Measurements from ENCODE around the gene LSAMP. TPM values are rescaled to one million over a fixed set of nuclear protein-coding genes. Genes with fewer than 3 reads are reported as not detected.
"Not testable (repeated sequence)": the region's sequence is repeated elsewhere in the genome, so short reads cannot be mapped to it uniquely, and the experiment has no call there.

The LSAMP gene
- total RNA-seq, 4 donors from 2014 or later, result 4.3 to 5.2 (median 5.0) TPM

DNA sequence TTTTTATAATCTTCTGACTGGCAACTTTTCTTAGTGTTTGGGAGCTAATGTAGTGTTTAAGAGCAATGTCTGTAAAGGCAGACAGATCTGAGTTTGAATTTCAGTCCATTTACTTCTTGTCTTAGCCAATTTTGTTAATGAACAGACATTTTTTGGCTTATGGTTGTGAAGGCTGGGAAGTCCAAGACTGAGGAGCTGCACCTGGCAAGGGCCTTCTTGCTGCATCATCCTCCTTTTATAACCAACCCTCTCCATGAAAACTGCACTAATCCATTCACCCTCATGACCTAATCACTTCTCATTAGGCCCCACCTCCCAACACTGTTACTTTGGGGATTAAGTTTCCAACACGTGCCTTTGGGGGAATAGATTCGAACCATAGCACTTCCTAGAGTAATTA is 657.5 kb downstream of the LSAMP start:
- no peak for DNase-seq (ENCODE audit: low spot score in 2 of 2)
- H3K4me1 ChIP-seq, result peaks cover 15% of the 10 kb centered on the region
- no peak for TF ChIP-seq POLR2AphosphoS5 (IDR thresholded peaks at IDR 0.05)
- TF ChIP-seq CTCF (IDR thresholded peaks at IDR 0.05), result no peak
- no peak for TF ChIP-seq POLR2A (IDR thresholded peaks at IDR 0.05)
- no peak for TF ChIP-seq EP300 (IDR thresholded peaks at IDR 0.05)
- no peaks in the 10 kb centered on the region for H3K9me3 ChIP-seq
- H3K36me3 ChIP-seq, result no peaks in the 10 kb centered on the region
- H3K4me3 ChIP-seq, result no peak overlapping the region
- 94% methylated on average over 2 of the region's 2 CpGs for WGBS
- no peaks in the 10 kb centered on the region for H3K27me3 ChIP-seq
- no peak overlapping the region for H3K27ac ChIP-seq

- H3K36me3 ChIP-seq, result no peaks in the 10 kb centered on the region
- no peak overlapping the region for H3K4me3 ChIP-seq
- no peaks in the 10 kb centered on the region for H3K9me3 ChIP-seq
- no peaks in the 10 kb centered on the region for H3K27me3 ChIP-seq
- TF ChIP-seq POLR2A (IDR thresholded peaks at IDR 0.05), result no peak
- TF ChIP-seq CTCF (IDR thresholded peaks at IDR 0.05), result no peak
- TF ChIP-seq POLR2AphosphoS5 (IDR thresholded peaks at IDR 0.05), result no peak
- no peak for TF ChIP-seq EP300 (IDR thresholded peaks at IDR 0.05)
- WGBS, result 74% methylated on average over 4 of the region's 4 CpGs
- H3K27ac ChIP-seq, result no peak overlapping the region
- H3K4me1 ChIP-seq, result peaks cover 15% of the 10 kb centered on the region
- DNase-seq (ENCODE audit: low spot score in 2 of 2), result no peak
Measured at GRCh38 chr3:115785782-115786181, 659.5 kb downstream of the LSAMP start.

DNA sequence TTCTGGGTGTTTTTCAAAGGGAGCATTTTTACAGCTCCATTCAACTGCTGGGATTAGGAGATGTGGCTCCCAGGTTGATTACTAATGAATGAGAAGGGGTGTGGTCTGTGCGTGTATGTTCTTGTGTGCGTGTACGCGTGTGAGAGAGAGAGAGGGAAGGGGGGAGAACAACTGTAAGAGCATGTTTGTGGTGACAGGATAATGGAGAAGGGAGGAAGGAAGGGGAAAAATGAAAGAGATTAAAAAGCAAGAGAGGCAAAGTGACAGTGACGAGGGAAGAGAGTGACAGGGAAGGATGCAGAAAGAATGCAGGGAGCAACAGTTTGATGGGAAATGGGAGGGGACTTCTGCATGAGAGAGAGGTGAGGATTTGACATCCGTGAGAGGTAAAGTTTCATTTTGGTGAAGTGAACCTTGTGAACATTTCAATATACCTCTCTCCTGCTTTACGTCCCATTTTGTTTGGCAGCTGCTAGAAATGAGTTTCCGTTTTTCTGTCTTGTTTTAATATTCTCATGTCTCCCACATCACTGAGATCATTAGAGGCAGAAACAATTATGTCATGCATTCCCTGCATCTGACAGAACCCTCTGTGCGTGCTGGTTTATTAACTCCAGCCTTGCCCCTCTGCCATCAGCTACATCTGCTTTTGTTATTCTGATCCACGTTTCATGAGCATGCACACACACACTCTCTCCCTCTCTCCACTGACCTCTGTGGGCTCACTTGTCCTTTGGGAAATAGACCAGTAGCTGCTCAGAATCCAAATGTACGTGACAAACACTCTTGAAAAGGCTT is 660.3 kb downstream of the LSAMP start:
- WGBS, result 5% methylated on average over 11 of the region's 11 CpGs

GRCh38 chr3:115783938-115784738 is 661.1 kb downstream of the LSAMP start:
- H3K27ac ChIP-seq, result peak overlapping the region; percentile 88
- H3K36me3 ChIP-seq, result no peaks in the 10 kb centered on the region
- TF ChIP-seq POLR2A (IDR thresholded peaks at IDR 0.05) (peak in 1 of 2 donors; percentile 45), CTCF (IDR thresholded peaks at IDR 0.05) (peak; percentile 95 to 100), POLR2AphosphoS5 (IDR thresholded peaks at IDR 0.05) (peak in 1 of 3 donors; percentile 88), EP300 (IDR thresholded peaks at IDR 0.05) (no peak)
- H3K9me3 ChIP-seq, result no peaks in the 10 kb centered on the region
- peak overlapping the region; percentile 69 for H3K4me3 ChIP-seq
- H3K4me1 ChIP-seq, result peaks cover 15% of the 10 kb centered on the region
- DNase-seq (ENCODE audit: low spot score in 2 of 2), result peak; percentile 92
- WGBS, result 0% methylated on average over 43 of the region's 81 CpGs
- no peaks in the 10 kb centered on the region for H3K27me3 ChIP-seq

More for the DNA sequence above, 660.3 kb downstream of the LSAMP start:
- no peaks in the 10 kb centered on the region for H3K9me3 ChIP-seq
- TF ChIP-seq EP300 (IDR thresholded peaks at IDR 0.05) (no peak), CTCF (IDR thresholded peaks at IDR 0.05) (no peak), POLR2A (IDR thresholded peaks at IDR 0.05) (no peak), POLR2AphosphoS5 (IDR thresholded peaks at IDR 0.05) (no peak)
- no peaks in the 10 kb centered on the region for H3K36me3 ChIP-seq
- DNase-seq (ENCODE audit: low spot score in 2 of 2), result no peak
- H3K4me1 ChIP-seq, result peaks cover 15% of the 10 kb centered on the region
- peak overlapping the region; percentile 69 for H3K4me3 ChIP-seq
- no peaks in the 10 kb centered on the region for H3K27me3 ChIP-seq
- H3K27ac ChIP-seq, result peak overlapping the region; percentile 88

GRCh38 chr3:115783426-115783825 is 661.9 kb downstream of the LSAMP start:
- not testable (repeated sequence) for DNase-seq (ENCODE audit: low spot score in 2 of 2); H3K27me3 ChIP-seq; H3K9me3 ChIP-seq; H3K36me3 ChIP-seq
- H3K4me3 ChIP-seq, result peak overlapping the region; percentile 69
- peaks cover 15% of the 10 kb centered on the region for H3K4me1 ChIP-seq
- WGBS, result 46% methylated on average over 13 of the region's 13 CpGs
- peak overlapping the region; percentile 88 for H3K27ac ChIP-seq
